ENCODE measurements around the gene THUMPD1. TPM values are rescaled to one million over a fixed set of nuclear protein-coding genes. Genes with fewer than 3 reads are reported as not detected.
"Not testable (repeated sequence)": the region's sequence is repeated elsewhere in the genome, so short reads cannot be mapped to it uniquely, and the experiment has no call there.

The THUMPD1 gene
- polyA plus RNA-seq, 1 of the 3 experiments (the other 2 are of a cell fraction), result 24.8 TPM

- H4K20me1 ChIP-seq (ENCODE audit: insufficient read depth); H3K4me1 ChIP-seq (ENCODE audit: control insufficient read depth in 1 of 2, insufficient read depth in 2 of 2, low read depth in 1 of 2, low read length in 1 of 2); H3F3A ChIP-seq (replicated peaks; ENCODE audit: insufficient read depth); H3K36me3 ChIP-seq (replicated peaks in 1 of 2; ENCODE audit: control insufficient read depth in 1 of 2, insufficient read depth in 2 of 2, low read length in 1 of 2); H3K79me2 ChIP-seq (ENCODE audit: insufficient read depth); DNase-seq; H3K4me2 ChIP-seq; H3K9me3 ChIP-seq; H2AFZ ChIP-seq (ENCODE audit: low read depth); POLR2A ChIA-PET; H3K27ac ChIP-seq (ENCODE audit: low read depth in 2 of 2, low read length in 1 of 2); H3K4me3 ChIP-seq (ENCODE audit: low read depth in 2 of 2, low read length in 1 of 2); CTCF ChIA-PET; H3K9me2 ChIP-seq; H3K9ac ChIP-seq; H3K27me3 ChIP-seq (ENCODE audit: insufficient read depth): not testable (repeated sequence)
These were observed 39.9 kb downstream of the THUMPD1 start for GRCh38 chr16:20701692-20702091.

DNA sequence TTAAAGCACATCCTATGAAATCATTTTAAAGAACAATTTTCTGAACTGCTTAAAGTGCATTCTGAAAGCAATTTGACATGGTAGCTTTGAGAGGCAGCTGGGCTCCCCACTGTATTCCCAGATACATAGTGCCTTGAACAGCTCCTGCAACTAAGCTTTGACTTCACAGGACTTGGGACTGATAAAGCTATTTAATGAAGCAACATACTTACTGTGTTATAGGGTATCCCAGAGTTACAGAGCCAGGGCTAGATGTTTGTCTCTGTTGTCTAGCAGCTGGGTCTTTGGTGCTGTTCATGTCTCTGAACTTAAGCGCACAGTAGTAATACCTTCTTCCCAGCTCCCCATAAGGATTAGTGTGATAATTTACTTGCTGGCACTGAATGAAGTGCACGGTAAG is 45.0 kb downstream of the THUMPD1 start:
- no peaks in the 10 kb centered on the region for H3F3A ChIP-seq (replicated peaks; ENCODE audit: insufficient read depth)
- no peak overlapping the region for H2AFZ ChIP-seq (ENCODE audit: low read depth)
- DNase-seq, result no peak
- no peak overlapping the region for H3K27ac ChIP-seq (ENCODE audit: low read depth in 2 of 2, low read length in 1 of 2)
- ChIA-PET CTCF (no interaction called here), POLR2A (no interaction called here)
- H3K79me2 ChIP-seq (ENCODE audit: insufficient read depth), result no peaks in the 10 kb centered on the region
- H3K4me1 ChIP-seq (ENCODE audit: control insufficient read depth in 1 of 2, insufficient read depth in 2 of 2, low read depth in 1 of 2, low read length in 1 of 2), result no peaks in the 10 kb centered on the region
- H4K20me1 ChIP-seq (ENCODE audit: insufficient read depth), result no peaks in the 10 kb centered on the region
- H3K9ac ChIP-seq, result no peak overlapping the region
- WGBS (ENCODE audit: low lambda C conversion rate), result 15% methylated on average over 2 of the region's 2 CpGs
- TF ChIP-seq MXI1 (IDR thresholded peaks at IDR 0.05; ENCODE audit: low read depth, low read length) (no peak), GATA2 (CRISPR knock-in tag; IDR thresholded peaks at IDR 0.05) (no peak), GABPA (IDR thresholded peaks at IDR 0.05; ENCODE audit: low read depth) (no peak), TEAD4 (IDR thresholded peaks at IDR 0.05; ENCODE audit: borderline replicate concordance, insufficient read depth) (no peak), MEF2A (IDR thresholded peaks at IDR 0.05; ENCODE audit: borderline replicate concordance, low read depth) (no peak), SIN3A (IDR thresholded peaks at IDR 0.05; ENCODE audit: borderline replicate concordance, low read depth, low read length) (no peak), ELF1 (IDR thresholded peaks at IDR 0.05) (no peak), POLR2AphosphoS5 (IDR thresholded peaks at IDR 0.05; ENCODE audit: low read depth, low read length) (no peak), ZBTB33 (IDR thresholded peaks at IDR 0.05; ENCODE audit: borderline replicate concordance, low read depth) (no peak), REST (IDR thresholded peaks at IDR 0.05; ENCODE audit: low read depth, low read length) (no peak), EP300 (IDR thresholded peaks at IDR 0.05; ENCODE audit: borderline replicate concordance in 1 of 2, low read depth in 1 of 2, low read length in 1 of 2) (no peak), TAF1 (IDR thresholded peaks at IDR 0.05; ENCODE audit: borderline replicate concordance, low read depth, low read length) (no peak), YY1 (IDR thresholded peaks at IDR 0.05; ENCODE audit: low read depth) (no peak), RCOR1 (IDR thresholded peaks at IDR 0.05; ENCODE audit: low read length) (no peak), EZH2phosphoT487 (IDR thresholded peaks at IDR 0.05; ENCODE audit: borderline replicate concordance, low read depth) (no peak), IRF3 (IDR thresholded peaks at IDR 0.05; ENCODE audit: low read depth, low read length) (no peak), MAX (IDR thresholded peaks at IDR 0.05; ENCODE audit: low read depth) (no peak), TCF12 (IDR thresholded peaks at IDR 0.05) (no peak), CHD2 (IDR thresholded peaks at IDR 0.05; ENCODE audit: low read length, partially characterized antibody) (no peak)
- no peaks in the 10 kb centered on the region for H3K27me3 ChIP-seq (ENCODE audit: insufficient read depth)
- H3K36me3 ChIP-seq (replicated peaks in 1 of 2; ENCODE audit: control insufficient read depth in 1 of 2, insufficient read depth in 2 of 2, low read length in 1 of 2), result no peaks in the 10 kb centered on the region
- H3K9me3 ChIP-seq, result no peaks in the 10 kb centered on the region
- H3K4me2 ChIP-seq, result no peak overlapping the region
- no peaks in the 10 kb centered on the region for H3K9me2 ChIP-seq
- no peak overlapping the region for H3K4me3 ChIP-seq (ENCODE audit: low read depth in 2 of 2, low read length in 1 of 2)
